HG02938 (cell line): ENCODE results near the gene FOXE3.

Experiments
- ATAC-seq: cut with Tn5 transposase; IDR thresholded peaks from one replicate; pipeline ENCODE4 v1.9.1; 2021; ENCODE audit warnings: mild to moderate bottlenecking, moderate library complexity; ENCODE audit not compliant: unreplicated experiment

FOXE3 gene

DNA sequence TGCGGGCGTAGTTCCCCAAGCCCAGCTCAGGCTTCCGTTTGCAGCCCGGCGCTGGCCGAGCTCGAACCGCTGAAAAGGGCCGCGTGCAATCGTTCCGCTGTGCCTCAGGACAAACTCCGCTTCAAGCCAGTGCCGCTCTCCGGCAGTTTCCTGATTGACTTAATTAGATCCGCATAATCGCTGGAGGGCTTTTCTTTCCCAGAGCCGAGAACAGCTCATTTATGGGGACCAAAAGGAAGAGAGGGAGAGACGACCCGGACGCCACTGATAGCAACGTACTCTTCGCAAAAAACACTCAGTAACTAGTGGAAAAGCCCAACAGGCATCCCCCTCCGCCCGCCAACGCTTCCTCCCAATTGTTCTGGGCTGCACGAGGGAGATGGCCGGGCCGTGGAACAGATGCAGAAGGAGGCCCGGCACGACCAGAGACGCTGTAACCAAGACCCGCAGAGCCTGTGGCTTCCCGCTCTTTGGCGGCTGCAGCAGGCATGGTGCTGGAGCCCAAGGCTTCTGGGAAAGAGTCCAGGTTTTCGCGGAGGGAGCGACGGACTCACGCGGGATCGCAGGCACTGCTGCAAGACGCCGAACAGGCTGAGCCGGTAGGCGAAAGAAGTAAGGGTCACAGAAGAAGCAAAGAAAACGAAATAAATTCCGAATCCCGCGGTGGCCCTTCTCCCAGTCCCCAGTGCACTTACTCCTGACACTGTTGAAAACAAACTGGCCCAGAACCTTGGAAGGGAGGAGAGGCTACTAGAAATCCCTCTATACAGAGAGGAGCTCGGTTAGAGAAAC lies 18.2 kb downstream of the FOXE3 start:
- no peak for ATAC-seq

DNA sequence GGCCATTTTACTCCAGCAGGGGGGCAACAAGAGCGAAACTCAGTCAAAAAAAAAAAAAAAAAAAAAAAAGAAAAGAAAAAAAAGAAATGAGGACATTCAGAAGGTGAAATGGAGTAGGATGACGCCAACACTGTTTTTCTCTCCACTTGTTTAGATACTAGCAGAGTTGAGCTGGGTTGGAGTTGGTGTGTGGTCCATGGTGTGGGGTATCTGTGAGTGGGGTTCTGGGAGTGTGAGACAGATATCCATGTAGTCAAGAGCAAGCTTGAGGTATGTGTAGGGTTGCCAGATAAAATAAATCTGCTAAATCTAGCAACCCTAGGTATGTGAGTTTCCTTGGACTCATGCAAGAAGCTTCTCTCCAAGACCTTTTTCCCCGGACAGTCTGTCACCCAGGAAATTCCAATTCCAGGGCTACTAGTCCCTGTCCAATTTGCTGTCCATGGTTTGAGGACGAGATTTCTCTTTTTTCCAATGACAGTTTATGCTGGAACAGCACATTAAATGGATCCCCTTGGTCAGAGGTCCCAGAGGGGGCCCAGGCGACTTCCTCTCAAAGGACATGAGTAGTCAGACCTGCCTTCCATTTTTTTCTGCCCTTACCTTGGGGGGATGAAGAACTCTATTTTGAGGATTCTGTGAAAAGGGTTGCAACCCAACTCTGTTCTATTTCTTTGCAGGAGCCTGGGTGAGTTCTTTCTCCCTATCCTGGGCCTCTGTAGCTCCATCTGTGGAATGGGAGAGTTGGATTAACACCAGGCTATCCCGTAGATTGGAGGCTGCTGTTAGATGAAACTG lies 19.6 kb downstream of the FOXE3 start:
- no peak for ATAC-seq

DNA sequence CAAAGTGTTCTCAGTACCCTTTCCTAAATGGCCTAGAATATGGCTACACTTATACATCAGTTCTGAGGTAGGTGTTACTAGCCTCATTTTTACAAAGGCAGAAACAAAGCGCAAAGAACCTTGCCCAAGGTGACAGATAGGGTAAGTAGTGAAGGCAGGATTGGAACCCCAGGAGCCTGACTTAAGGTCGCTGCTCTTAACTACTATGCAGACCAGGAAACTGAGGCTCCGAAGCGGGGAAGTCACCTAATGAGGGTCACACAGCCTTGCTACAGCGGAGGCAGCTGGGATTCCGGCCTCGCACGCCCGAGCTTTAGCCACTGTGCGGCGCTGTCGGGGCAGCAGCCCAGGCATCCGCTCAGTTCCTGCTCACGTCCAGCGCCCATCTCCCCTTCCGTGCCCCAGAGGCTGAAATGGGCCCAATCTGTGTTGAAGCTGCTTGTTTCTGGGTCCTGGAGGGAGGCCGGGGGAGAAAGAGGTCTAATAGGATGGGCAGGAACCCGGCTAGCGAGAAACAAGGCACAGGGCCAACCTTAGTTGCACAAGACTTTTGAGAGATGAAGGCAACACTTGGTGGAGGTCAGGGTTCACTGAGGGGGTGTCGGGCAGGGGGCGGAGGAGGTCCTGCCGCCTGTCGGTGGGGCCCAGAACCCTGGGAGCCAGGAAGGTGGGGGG lies 20.4 kb downstream of the FOXE3 start:
- ATAC-seq = peak; percentile 40

DNA sequence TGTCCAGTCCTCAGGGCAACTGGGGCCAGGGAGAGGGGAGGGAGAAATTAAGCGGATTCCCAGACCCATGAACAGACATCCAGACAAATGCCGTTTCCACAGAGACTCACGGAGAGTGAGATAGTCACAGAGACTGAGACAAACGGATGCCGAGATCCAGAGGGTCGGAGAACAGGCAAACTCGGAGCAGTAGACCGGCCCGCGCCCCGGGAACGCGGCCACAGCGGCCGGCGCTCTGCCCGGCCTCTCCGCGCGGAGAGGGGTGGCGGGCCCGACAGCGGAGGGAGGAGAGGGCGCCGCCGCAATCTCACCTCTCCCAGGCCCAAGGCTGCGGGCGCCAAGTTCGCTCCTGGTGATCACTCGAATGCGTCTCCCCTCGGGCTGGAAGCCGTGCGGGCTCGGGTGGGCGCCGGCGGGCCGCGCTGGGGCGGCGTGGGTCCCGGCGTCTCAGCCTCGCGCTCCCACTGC lies 20.9 kb downstream of the FOXE3 start:
- ATAC-seq = peak; percentile 17

DNA sequence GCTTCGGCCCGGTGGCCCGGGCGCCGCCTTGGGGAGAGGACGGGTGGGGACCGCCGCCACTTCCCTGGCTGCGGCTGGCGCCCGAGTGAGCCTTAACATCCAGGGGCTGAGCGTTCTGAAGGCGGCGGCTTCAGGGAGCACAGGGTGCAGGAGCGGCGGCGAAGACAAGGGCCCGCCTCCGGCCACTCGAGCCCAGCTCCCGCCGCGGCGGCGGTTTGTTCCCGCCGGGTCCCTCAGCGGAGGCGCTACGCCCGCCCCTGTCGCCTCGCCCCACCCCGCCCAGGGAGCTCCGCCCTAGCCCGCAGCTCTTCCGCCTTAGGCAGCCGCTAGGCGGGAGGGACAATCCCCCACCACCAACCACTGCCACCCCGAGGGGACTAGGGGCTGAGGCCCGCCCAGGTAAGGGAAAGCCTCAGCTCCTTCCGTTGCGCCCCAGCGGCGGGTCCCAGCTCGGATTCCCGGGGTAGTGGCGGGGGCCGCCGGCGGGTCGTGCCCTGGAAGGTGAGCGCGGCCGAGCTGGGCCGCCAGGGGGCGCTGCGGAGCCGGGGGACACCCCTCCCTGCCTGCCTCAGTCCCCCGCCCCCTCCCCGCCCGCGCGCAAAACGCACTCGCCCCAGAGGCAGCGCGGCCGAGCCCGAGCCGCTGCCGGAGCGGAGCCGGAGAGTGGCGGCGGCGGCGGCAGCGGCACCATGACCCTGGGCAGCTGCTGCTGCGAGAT lies 21.5 kb downstream of the FOXE3 start, which contains the start of gene FOXD2:
TSS of gene FOXD2 (plus strand) at position 598 of the 718 bp plus-strand sequence. CDS start at position 690, 92 bp downstream.
- ATAC-seq = peak; percentile 69

DNA sequence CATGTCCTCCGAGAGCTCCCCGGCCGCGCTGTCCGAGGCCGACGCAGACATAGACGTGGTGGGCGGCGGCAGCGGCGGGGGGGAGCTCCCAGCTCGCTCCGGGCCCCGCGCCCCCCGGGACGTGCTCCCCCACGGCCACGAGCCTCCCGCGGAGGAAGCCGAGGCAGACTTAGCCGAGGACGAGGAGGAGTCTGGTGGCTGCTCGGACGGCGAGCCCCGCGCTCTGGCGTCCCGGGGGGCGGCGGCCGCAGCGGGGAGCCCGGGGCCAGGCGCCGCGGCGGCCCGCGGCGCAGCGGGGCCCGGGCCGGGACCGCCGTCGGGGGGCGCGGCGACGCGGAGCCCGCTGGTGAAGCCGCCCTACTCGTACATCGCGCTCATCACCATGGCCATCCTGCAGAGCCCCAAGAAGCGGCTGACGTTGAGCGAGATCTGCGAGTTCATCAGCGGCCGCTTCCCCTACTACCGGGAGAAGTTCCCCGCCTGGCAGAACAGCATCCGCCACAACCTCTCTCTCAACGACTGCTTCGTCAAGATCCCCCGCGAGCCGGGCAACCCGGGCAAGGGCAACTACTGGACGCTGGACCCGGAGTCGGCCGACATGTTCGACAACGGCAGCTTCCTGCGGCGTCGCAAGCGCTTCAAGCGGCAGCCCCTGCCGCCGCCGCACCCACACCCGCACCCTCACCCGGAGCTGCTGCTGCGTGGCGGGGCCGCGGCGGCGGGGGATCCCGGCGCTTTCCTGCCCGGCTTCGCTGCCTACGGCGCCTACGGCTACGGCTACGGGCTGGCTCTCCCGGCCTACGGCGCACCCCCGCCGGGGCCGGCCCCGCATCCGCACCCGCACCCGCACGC lies 22.3 kb downstream of the FOXE3 start:
- ATAC-seq = no peak

DNA sequence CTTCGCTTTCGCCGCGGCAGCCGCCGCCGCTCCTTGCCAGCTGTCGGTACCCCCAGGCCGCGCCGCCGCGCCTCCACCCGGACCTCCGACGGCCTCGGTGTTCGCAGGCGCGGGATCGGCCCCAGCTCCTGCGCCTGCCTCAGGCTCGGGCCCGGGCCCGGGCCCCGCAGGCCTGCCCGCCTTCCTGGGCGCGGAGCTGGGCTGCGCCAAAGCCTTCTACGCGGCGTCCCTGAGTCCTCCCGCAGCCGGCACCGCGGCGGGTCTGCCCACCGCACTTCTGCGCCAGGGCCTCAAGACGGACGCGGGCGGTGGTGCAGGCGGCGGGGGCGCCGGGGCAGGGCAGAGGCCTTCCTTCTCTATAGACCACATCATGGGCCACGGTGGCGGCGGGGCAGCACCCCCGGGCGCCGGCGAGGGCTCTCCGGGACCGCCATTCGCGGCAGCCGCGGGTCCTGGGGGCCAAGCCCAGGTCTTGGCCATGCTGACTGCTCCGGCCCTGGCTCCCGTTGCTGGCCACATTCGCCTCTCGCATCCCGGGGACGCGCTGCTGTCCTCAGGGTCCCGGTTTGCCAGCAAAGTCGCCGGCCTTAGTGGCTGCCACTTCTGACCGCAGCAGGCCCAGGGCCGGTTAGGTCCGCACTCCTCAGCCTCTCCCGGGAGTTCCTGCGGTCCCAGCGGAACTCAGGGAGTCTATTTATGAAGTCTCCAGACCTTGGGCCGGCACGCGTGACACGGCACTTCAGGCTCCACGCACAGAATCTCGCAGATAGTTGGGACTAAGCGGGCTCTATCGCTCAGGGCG lies 23.1 kb downstream of the FOXE3 start:
- ATAC-seq = no peak

DNA sequence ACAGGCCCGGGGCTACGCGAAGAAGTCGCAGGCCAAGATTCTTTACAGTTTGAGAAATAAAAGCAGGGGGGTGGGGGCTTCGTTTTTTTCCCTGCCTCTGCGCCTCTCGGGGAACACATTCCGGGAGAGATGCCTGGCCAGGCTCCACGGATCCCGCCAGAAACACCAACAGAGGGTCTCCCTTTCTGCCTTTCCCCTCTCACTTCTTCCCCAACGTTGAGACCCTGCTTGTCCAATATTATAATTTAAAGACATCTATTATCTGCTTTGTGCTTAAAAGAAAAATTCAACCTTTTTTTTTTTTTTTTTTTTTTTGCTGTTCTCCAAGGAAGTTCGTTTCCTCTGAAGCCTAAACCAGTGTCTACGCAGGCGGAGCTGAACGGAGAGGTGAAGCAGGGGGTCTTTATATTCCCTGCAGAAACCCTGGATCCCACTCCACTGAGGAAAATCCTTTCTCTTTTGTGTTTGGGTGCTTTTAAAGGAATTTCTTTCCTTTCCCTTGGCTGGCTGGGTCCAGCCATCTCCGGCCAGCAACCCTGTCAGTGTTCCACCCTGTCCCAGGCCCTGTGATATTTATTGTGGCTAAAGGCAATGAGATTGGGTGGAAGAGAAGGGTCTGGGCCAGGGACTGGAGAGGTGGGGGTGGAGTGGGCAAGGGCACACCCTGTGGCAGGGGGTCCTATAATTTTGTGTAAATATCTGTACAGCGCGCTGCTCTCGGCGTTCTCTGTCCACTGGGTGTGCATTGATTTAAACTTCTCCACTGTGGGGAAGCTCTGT lies 23.9 kb downstream of the FOXE3 start:
- no peak for ATAC-seq

DNA sequence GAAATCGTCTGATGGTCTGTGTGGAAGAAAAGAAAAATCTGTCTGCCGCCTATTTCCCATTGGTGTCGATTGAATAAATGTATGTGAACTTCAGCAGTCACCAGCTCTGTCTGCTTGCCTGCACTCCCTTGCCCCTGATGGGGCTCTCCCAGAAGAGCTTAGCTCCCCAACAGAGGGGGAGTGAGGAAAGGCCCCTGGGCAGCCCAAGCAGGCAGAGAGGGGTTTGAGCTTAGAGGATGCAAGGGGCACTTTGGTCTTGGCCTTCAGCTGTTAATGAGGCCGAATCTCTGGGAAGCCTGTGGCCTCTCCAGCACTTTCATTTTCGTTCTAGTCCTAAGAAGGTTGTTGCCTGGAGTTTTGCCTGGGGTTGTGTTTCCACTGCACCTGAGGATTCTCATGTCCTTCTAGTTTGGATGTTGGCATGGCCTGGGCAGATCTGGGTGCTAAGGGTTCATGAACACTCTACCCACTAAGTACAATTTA lies 24.6 kb downstream of the FOXE3 start:
- no peak for ATAC-seq

DNA sequence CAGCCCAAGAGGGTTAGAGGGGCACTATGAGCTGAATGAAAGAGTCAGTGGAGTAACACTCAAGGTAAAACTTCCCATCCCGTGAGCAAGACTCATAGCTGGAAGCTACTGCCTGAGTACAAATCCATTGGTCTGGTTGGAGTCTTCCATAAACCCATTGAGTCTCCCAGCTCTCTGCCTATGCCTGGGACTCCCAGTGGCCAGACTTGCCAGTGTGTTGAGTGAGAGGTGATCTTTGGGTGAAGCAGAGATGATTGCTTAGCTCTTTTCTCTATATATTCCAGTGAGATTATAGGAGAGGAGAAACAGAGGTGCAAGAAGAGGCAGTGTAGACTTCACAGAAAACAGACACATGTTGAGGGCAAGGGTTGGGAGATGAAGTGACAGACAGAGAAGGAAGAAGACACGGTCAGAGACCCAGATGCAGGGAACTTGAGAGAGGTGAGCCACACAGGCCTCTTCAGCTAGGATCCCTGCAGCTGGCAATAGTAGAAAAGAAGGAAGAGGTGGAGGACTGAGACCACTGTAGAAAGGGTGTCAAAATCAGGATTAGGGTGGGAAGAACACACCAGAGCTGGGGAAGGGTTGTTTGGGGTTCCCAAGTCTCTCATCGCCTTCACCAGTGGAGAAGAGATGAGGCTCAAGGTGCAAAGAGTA lies 25.5 kb downstream of the FOXE3 start:
- ATAC-seq = no peak

DNA sequence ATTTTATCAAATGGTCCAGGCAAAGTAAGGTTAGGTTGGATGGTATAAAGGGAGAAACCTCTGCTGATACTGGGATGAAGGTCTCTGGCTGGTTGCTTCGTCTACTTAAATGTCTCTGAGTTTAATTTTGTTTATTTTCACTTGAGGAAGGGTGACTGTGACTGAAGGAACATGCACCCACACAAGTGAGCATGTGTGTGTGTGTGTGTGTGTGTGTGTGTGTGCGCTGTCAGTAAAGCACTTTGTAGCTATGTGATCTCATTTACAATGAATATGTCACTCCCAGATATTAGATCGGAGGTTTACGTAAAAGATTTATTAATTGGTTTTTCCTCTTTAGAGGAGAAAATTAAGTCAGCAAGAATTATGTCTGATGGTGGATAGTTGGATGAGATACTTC lies 26.1 kb downstream of the FOXE3 start:
- no peak for ATAC-seq

DNA sequence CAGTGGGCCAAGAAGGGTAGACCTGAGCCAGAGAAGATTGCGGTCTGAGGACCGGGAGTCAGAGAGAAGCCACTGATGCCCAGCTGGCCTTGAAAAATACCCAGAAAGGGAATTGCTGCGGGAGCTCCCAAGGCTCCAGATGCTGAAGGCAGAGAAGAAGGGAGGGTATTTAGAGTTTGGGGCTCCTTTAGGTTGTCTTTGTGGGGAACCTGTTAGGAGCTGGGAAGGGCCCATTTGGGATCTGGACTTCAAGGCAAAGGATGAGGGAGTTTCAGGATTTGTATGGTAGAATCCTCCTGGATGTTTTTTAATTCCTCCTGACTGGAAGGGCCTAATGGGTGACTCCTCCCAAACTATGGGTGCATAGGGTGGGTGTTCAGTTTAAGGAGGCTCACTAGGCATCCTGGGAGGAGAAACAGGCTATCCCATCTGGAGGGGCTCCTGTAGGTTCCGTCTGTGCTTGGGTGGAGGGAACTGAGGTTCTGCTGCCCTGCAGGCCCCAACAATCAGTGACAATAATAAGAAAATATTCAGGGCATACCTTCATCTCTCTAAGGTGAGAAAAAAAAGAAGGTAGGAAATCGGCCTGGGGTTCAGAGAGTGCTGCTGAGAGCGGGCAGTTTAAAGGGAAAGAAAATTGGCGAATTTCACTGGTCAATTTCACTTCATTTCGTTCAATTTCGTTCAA lies 26.9 kb downstream of the FOXE3 start:
- ATAC-seq = no peak

DNA sequence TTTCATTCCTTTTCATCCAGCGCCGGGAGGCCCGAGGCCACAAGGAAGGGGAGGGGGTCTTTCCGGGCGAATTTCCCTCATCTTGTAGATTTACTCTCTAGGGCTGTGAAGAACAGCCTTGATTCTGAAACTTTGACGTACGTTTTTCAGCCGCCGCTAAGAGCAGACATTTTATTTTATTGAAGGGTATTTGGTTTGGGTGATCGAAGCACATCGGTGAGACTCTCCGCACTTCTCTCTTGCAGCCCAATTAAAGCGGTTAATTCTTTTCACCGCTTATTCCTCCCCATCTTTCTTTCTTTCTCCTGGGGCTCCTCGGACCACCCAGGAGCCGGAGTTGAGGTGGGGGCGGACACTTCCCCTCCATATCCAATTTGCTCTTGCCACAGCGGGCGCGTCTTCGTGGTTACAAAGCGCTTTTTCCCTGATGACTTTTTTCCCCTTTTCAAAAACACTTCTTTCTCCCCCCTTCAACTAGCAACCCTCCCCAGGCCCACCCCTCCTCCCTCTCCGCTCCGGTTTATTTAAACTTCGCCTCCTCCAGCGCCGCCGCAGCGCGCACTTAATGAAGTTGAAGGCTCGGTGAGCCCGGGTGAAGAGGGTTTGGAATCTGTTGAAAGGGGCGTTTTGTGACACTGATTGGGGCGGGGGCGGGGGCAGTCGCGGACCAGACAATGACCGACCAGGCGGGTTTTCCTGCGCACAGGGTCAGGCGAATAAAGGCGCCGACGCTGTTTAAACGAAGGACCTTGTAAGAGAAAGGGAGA lies 27.6 kb downstream of the FOXE3 start:
- no peak for ATAC-seq

DNA sequence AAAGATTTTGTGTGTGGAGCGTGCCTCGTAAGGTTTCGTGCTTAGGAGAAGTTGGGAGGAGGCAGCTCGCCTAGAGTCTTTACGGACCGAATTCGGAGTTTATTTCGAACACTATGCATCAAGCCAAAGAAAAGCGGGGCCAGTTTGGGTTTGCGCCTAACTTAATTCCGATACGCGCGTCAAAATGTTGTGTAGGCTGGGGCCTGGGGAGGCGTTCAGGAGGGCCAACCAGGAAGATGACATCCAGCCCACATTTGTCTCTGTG lies 28.1 kb downstream of the FOXE3 start:
- ATAC-seq = no peak

DNA sequence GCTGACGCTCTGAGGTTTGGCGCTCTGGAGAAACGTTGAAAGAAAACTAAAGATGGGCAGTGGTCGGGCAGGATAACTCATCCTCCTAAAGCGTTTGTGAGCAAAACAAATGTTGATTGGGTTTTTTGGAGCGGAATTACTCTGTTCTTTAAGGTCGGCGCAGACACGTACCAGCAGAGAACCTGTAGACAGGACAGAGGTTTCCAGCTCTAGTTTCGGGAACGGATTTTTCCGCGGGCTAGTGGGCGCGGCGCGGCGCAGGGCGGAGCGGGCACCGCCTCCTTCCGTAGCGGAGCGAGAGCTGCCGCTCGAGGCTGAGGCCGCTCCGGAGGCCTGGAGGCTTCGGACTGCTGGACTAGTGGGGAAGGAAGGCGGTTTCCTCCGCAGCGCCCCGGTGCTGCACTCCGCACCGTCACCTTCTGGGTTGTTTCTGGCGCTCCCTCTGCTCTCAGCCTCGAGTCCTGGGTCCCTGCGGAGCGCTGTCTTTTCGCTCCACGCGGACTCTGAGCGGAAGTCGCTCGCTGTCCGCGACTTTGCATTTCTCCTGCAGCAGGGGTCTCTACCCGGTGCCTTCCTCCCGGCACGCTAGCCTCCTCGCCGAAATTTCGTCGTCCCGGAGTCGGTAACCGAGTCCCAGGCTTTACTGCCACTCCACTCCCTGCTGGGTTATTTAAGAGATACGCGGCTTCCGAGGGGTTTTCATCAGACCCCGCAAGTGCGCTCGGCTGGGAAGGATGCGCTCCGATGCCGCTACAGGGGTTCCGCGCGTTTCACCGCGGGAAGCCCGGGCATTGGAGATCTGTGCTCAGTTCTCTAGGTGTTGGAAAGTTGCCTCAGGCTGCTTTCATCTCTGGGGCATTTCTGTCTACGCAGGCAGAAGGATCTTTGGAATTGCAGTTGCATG lies 28.7 kb downstream of the FOXE3 start:
- no peak for ATAC-seq
